ENCODE results near the gene CTSD.

DNA sequence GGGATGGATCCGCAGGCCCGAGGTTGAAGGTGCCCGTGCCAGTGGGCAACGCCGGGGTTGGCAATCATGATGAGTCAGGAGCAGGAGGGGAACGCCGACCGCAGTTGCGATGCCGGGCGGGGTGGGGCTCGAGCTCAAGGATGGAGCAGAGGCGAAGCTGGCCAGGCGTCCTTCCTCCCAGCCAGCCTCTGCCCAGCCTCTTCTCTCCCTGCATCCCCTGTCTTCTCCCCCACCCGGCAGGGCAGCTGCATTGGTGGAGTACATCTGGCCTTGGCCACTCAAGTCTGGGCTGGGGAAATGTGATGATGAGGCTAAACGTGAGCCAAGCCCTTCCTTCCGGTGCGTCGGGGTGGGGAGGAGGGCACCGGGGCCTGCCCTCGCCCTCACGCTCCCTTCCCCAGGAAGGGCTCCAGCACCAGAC, 17.2 kb downstream of the CTSD start:
- TF ChIP-seq SP1 (IDR thresholded peaks at IDR 0.05) (no peak), JUND (IDR thresholded peaks at IDR 0.05) (no peak), RXRA (IDR thresholded peaks at IDR 0.05) (no peak), TAF1 (conservative IDR thresholded peaks at IDR 0.05) (no peak), YY1 (IDR thresholded peaks at IDR 0.05) (no peak), GABPA (IDR thresholded peaks at IDR 0.05 in 1 of 2, conservative IDR thresholded peaks at IDR 0.05 in 1 of 2) (no peak), RAD21 (IDR thresholded peaks at IDR 0.05) (no peak), HNF4A (conservative IDR thresholded peaks at IDR 0.05) (no peak), FOXA1 (IDR thresholded peaks at IDR 0.05) (no peak), EGR1 (IDR thresholded peaks at IDR 0.05; ENCODE audit: low read depth in 2 of 2) (no peak)
- TF ChIP-seq, protein P1, sequence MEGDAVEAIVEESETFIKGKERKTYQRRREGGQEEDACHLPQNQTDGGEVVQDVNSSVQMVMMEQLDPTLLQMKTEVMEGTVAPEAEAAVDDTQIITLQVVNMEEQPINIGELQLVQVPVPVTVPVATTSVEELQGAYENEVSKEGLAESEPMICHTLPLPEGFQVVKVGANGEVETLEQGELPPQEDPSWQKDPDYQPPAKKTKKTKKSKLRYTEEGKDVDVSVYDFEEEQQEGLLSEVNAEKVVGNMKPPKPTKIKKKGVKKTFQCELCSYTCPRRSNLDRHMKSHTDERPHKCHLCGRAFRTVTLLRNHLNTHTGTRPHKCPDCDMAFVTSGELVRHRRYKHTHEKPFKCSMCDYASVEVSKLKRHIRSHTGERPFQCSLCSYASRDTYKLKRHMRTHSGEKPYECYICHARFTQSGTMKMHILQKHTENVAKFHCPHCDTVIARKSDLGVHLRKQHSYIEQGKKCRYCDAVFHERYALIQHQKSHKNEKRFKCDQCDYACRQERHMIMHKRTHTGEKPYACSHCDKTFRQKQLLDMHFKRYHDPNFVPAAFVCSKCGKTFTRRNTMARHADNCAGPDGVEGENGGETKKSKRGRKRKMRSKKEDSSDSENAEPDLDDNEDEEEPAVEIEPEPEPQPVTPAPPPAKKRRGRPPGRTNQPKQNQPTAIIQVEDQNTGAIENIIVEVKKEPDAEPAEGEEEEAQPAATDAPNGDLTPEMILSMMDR (IDR thresholded peaks at IDR 0.05; ENCODE audit: low read depth, low read length, missing input control), result no peak
- TF ChIP-seq, protein P2, sequence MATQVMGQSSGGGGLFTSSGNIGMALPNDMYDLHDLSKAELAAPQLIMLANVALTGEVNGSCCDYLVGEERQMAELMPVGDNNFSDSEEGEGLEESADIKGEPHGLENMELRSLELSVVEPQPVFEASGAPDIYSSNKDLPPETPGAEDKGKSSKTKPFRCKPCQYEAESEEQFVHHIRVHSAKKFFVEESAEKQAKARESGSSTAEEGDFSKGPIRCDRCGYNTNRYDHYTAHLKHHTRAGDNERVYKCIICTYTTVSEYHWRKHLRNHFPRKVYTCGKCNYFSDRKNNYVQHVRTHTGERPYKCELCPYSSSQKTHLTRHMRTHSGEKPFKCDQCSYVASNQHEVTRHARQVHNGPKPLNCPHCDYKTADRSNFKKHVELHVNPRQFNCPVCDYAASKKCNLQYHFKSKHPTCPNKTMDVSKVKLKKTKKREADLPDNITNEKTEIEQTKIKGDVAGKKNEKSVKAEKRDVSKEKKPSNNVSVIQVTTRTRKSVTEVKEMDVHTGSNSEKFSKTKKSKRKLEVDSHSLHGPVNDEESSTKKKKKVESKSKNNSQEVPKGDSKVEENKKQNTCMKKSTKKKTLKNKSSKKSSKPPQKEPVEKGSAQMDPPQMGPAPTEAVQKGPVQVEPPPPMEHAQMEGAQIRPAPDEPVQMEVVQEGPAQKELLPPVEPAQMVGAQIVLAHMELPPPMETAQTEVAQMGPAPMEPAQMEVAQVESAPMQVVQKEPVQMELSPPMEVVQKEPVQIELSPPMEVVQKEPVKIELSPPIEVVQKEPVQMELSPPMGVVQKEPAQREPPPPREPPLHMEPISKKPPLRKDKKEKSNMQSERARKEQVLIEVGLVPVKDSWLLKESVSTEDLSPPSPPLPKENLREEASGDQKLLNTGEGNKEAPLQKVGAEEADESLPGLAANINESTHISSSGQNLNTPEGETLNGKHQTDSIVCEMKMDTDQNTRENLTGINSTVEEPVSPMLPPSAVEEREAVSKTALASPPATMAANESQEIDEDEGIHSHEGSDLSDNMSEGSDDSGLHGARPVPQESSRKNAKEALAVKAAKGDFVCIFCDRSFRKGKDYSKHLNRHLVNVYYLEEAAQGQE (IDR thresholded peaks at IDR 0.05), result no peak
- TF ChIP-seq, protein P3, sequence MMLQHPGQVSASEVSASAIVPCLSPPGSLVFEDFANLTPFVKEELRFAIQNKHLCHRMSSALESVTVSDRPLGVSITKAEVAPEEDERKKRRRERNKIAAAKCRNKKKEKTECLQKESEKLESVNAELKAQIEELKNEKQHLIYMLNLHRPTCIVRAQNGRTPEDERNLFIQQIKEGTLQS (IDR thresholded peaks at IDR 0.05), result no peak
- TF ChIP-seq, protein P4, sequence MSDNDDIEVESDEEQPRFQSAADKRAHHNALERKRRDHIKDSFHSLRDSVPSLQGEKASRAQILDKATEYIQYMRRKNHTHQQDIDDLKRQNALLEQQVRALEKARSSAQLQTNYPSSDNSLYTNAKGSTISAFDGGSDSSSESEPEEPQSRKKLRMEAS (IDR thresholded peaks at IDR 0.05), result no peak

Data from liver (tissue), 3 donors.